Gastroesophageal sphincter (tissue), 4 donors: ENCODE results near the gene ARHGAP28. TPM values are rescaled to one million over a fixed set of nuclear protein-coding genes. Genes with fewer than 3 reads are reported as not detected.
"Not testable (repeated sequence)": the region's sequence is repeated elsewhere in the genome, so short reads cannot be mapped to it uniquely, and the experiment has no call there.

ENCODE experiments used
- ATAC-seq: fragments of 150-250 bp; one replicate; pipeline ENCODE4 v1.9.1; 2016; ENCODE audit warnings: mild to moderate bottlenecking, moderate library complexity
- H3K27ac ChIP-seq, 4 donors: fragments of 200-600 bp; sonication (generic) in 3 of 4; 1 replicate in 3 of 4; 2 replicates in 1 of 4; pipeline ENCODE4 v1.5.1; 2016 to 2019
- H3K27me3 ChIP-seq: fragments of 200-600 bp; sonication (generic); one replicate; pipeline ENCODE4 v1.5.1; 2019
- H3K36me3 ChIP-seq, 2 donors: fragments of 200-600 bp; sonication (generic); one replicate each; pipeline ENCODE4 v1.5.1; 2019; ENCODE audit warnings: control low read depth in 1 of 2
- H3K4me1 ChIP-seq, 3 donors: fragments of 200-600 bp; sonication (generic); 1 replicate in 2 of 3; 2 replicates in 1 of 3; pipeline ENCODE4 v1.5.1; 2016 to 2019; ENCODE audit warnings: control low read depth in 2 of 3
- H3K4me3 ChIP-seq, 2 donors: fragments of 200-600 bp; sonication (generic); one replicate each; pipeline ENCODE4 v1.5.1; 2019; ENCODE audit warnings: mild to moderate bottlenecking in 1 of 2, moderate library complexity in 1 of 2
- H3K9me3 ChIP-seq, 3 donors: fragments of 200-600 bp; sonication (generic); one replicate each; pipeline ENCODE4 v1.5.1; 2017 to 2019; ENCODE audit warnings: control low read depth in 2 of 3
- CTCF ChIP-seq, 4 experiments: fragments of 200-600 bp in 2 of 4; fragments of 450-650 bp in 2 of 4; sonication (generic) in 1 of 4; IDR thresholded peaks; one replicate each; pipeline ENCODE4 v1.5.1; 2017 to 2019; ENCODE audit warnings: antibody characterized with exemption in 4 of 4, mild to moderate bottlenecking in 2 of 4, moderate library complexity in 2 of 4
- EP300 ChIP-seq: sonication (generic); formaldehyde crosslinking; IDR thresholded peaks from one replicate; pipeline ENCODE4 v1.6.1; 2017; ENCODE audit warnings: antibody characterized with exemption, mild to moderate bottlenecking
- POLR2A ChIP-seq, 2 donors: fragments of 450-650 bp; IDR thresholded peaks; one replicate each; pipeline ENCODE4 v1.6.1; 2017; ENCODE audit warnings: antibody characterized with exemption in 2 of 2, mild to moderate bottlenecking in 2 of 2, moderate library complexity in 1 of 2
- POLR2AphosphoS5 ChIP-seq: sonication (generic); formaldehyde crosslinking; IDR thresholded peaks from one replicate; pipeline ENCODE4 v1.6.1; 2017; ENCODE audit warnings: antibody characterized with exemption
- WGBS, 2 donors: methylation state at CpG; one replicate each; pipeline ENCODE4 v1.1.5; 2018; ENCODE audit warnings: low coverage in 1 of 2; 5-methylcytosine and 5-hydroxymethylcytosine counted together
- total RNA-seq, 4 donors: library from RNA; depleted of rRNA; stranded (reverse); fragments of >200 nt; gene quantifications; one replicate each; pipeline ENCODE4 v1.1.0, GENCODE V29; 2016

The ARHGAP28 gene
- total RNA-seq, 4 donors from 2014 or later: 0.35 to 1.9 (median 1.1) TPM

GRCh38 chr18:6928359-6928758 is 198.8 kb downstream of the ARHGAP28 start:
- Histone ChIP-seq H3K4me1 (no peaks in the 10 kb centered on the region), H3K9me3 (no peaks in the 10 kb centered on the region), H3K27me3 (no peaks in the 10 kb centered on the region), H3K4me3 (no peak overlapping the region), H3K27ac (no peak overlapping the region), H3K36me3 (no peaks in the 10 kb centered on the region)
- TF ChIP-seq POLR2AphosphoS5 (no peak), CTCF (IDR thresholded peaks at IDR 0.05) (no peak), EP300 (no peak), POLR2A (IDR thresholded peaks at IDR 0.05) (no peak)
- ATAC-seq: no peak
- WGBS, 2 donors: 79 to 83% methylated on average over 8 to 11 of the region's 11 CpGs

GRCh38 chr18:6929370-6930102 is 200.0 kb downstream of the ARHGAP28 start:
- ATAC-seq: no peak
- Histone ChIP-seq H3K4me1 (no peaks in the 10 kb centered on the region), H3K27me3 (no peaks in the 10 kb centered on the region), H3K27ac (no peak overlapping the region), H3K9me3 (no peaks in the 10 kb centered on the region), H3K36me3 (no peaks in the 10 kb centered on the region), H3K4me3 (no peak overlapping the region)
- WGBS, 2 donors: 95 to 100% methylated on average over 2 to 11 of the region's 45 CpGs
- TF ChIP-seq EP300 (no peak), CTCF (IDR thresholded peaks at IDR 0.05) (no peak), POLR2AphosphoS5 (no peak), POLR2A (IDR thresholded peaks at IDR 0.05) (no peak)

- WGBS, 2 donors: 90 to 100% methylated on average over 1 of the region's 1 CpG
- Histone ChIP-seq H3K27me3 (no peaks in the 10 kb centered on the region), H3K9me3 (no peaks in the 10 kb centered on the region), H3K4me1 (no peaks in the 10 kb centered on the region), H3K4me3 (no peak overlapping the region), H3K36me3 (no peaks in the 10 kb centered on the region), H3K27ac (no peak overlapping the region)
- no peak for ATAC-seq
- TF ChIP-seq CTCF (IDR thresholded peaks at IDR 0.05): no peak
Measured at GRCh38 chr18:6934859-6935258, 205.3 kb downstream of the ARHGAP28 start.

- WGBS, 2 donors: 66 to 90% methylated on average over 4 to 5 of the region's 7 CpGs
- no peak for ATAC-seq
- no peaks in the 10 kb centered on the region for H3K4me1 ChIP-seq
- H3K27me3 ChIP-seq: no peaks in the 10 kb centered on the region
- no peaks in the 10 kb centered on the region for H3K9me3 ChIP-seq
- TF ChIP-seq CTCF (IDR thresholded peaks at IDR 0.05): no peak
- no peak for TF ChIP-seq EP300
- no peak for TF ChIP-seq POLR2A (IDR thresholded peaks at IDR 0.05)
- TF ChIP-seq POLR2AphosphoS5: no peak
- no peaks in the 10 kb centered on the region for H3K36me3 ChIP-seq
- no peak overlapping the region for H3K4me3 ChIP-seq
- H3K27ac ChIP-seq: no peak overlapping the region
Measured at GRCh38 chr18:6938003-6938402, 208.5 kb downstream of the ARHGAP28 start.

GRCh38 chr18:6938403-6938802 is 208.9 kb downstream of the ARHGAP28 start:
- H3K4me1 ChIP-seq, H3K27me3 ChIP-seq, H3K4me3 ChIP-seq, ATAC-seq, H3K9me3 ChIP-seq, H3K36me3 ChIP-seq, H3K27ac ChIP-seq: not testable (repeated sequence)
- WGBS, 2 donors: 69 to 86% methylated on average over 2 of the region's 2 CpGs
